PFSK-1 (cell line): ENCODE measurements around the gene PREPL.

Source experiments
- FOXP2 ChIP-seq: optimal IDR thresholded peaks from 2 replicates; pipeline ENCODE3; 2011; ENCODE audit warnings: borderline replicate concordance, control low read depth, inconsistent platforms; ENCODE audit not compliant: insufficient read depth; ENCODE audit errors: extremely low read length, extremely low read depth
- POLR2AphosphoS5 ChIP-seq: IDR thresholded peaks from 2 replicates; pipeline ENCODE4 v1.6.1; 2012; ENCODE audit warnings: low read depth, mild to moderate bottlenecking, control low read depth, low read length, moderate library complexity
- REST ChIP-seq, 2 experiments: IDR thresholded peaks; 2 replicates each; pipeline versions ENCODE4 v1.6.1 to v1.8.0; 2011 to 2012; ENCODE audit warnings: low read depth in 2 of 2, low read length in 2 of 2, control low read depth in 1 of 2, inconsistent platforms in 1 of 2, mild to moderate bottlenecking in 1 of 2, moderate library complexity in 1 of 2; ENCODE audit not compliant: insufficient read depth in 1 of 2
- SIN3A ChIP-seq: IDR thresholded peaks from 2 replicates; pipeline ENCODE4 v1.6.1; 2012; ENCODE audit warnings: mild to moderate bottlenecking, low read length, moderate library complexity, borderline replicate concordance; ENCODE audit not compliant: insufficient read depth
- TAF1 ChIP-seq: IDR thresholded peaks from 2 replicates; pipeline ENCODE4 v1.6.1; 2012; ENCODE audit warnings: low read length, control low read depth, borderline replicate concordance; ENCODE audit not compliant: insufficient read depth

GRCh38 chr2:44275927-44276303 is 85.4 kb downstream of the PREPL start:
- TF ChIP-seq REST (IDR thresholded peaks at IDR 0.05; ENCODE audit: insufficient read depth in 1 of 2, low read depth in 2 of 2, low read length in 2 of 2), result no peak
- TF ChIP-seq POLR2AphosphoS5, result no peak
- TF ChIP-seq TAF1, result no peak
- no peak for TF ChIP-seq SIN3A
- no peak for TF ChIP-seq FOXP2
